Measurements from ENCODE around the gene NARF. TPM values are rescaled to one million over a fixed set of nuclear protein-coding genes. Genes with fewer than 3 reads are reported as not detected.
"Not testable (repeated sequence)": the region's sequence is repeated elsewhere in the genome, so short reads cannot be mapped to it uniquely, and the experiment has no call there.

The NARF gene
- 31.1 and 52.4 TPM in 2 replicates for total RNA-seq

GRCh38 chr17:82458179-82458884, at the start of gene NARF:
Gene NARF (plus strand): TSS chr17:82458741. CDS start chr17:82458804, 63 bp downstream.
- DNase-seq (ENCODE audit: low read depth): peak; percentile 93

- no peak for DNase-seq (ENCODE audit: low read depth)
Measured at GRCh38 chr17:82408938-82409318, 49.6 kb upstream of the NARF start.

GRCh38 chr17:82410014-82410716, 48.4 kb upstream of the NARF start:
- no peak for DNase-seq (ENCODE audit: low read depth)

GRCh38 chr17:82411396-82412053, 47.0 kb upstream of the NARF start:
- DNase-seq (ENCODE audit: low read depth): no peak

GRCh38 chr17:82412081-82412480, 46.5 kb upstream of the NARF start:
- not testable (repeated sequence) for DNase-seq (ENCODE audit: low read depth)

GRCh38 chr17:82412535-82413520, 45.7 kb upstream of the NARF start:
- no peak for DNase-seq (ENCODE audit: low read depth)

GRCh38 chr17:82414548-82415281, 43.8 kb upstream of the NARF start:
- peak; percentile 22 for DNase-seq (ENCODE audit: low read depth)

- no peak for DNase-seq (ENCODE audit: low read depth)
Measured at GRCh38 chr17:82415336-82415735, 43.2 kb upstream of the NARF start.

- DNase-seq (ENCODE audit: low read depth): no peak
Measured at GRCh38 chr17:82415786-82416185, 42.8 kb upstream of the NARF start.

GRCh38 chr17:82416264-82416663, 42.3 kb upstream of the NARF start:
- DNase-seq (ENCODE audit: low read depth): no peak

- no peak for DNase-seq (ENCODE audit: low read depth)
Measured at GRCh38 chr17:82416771-82417170, 41.8 kb upstream of the NARF start.

- peak; percentile 24 for DNase-seq (ENCODE audit: low read depth)
Measured at GRCh38 chr17:82418001-82418986, 40.2 kb upstream of the NARF start, which contains the start of the genes HEXD and OGFOD3. Gene HEXD (plus strand): TSS chr17:82418347. CDS start chr17:82419800, 1,453 bp downstream. Gene OGFOD3 (minus strand): TSS chr17:82418586. CDS start chr17:82418485, 101 bp downstream.

- peak; percentile 19 for DNase-seq (ENCODE audit: low read depth)
Measured at GRCh38 chr17:82419540-82419939, 39.0 kb upstream of the NARF start.

GRCh38 chr17:82424001-82424862, 34.3 kb upstream of the NARF start:
- DNase-seq (ENCODE audit: low read depth): peak; percentile 19

GRCh38 chr17:82424863-82425159, 33.7 kb upstream of the NARF start:
- DNase-seq (ENCODE audit: low read depth): no peak

GRCh38 chr17:82428546-82428945, 30.0 kb upstream of the NARF start:
- DNase-seq (ENCODE audit: low read depth): no peak

GRCh38 chr17:82429824-82430223, 28.7 kb upstream of the NARF start:
- DNase-seq (ENCODE audit: low read depth): no peak

GRCh38 chr17:82432017-82432416, 26.5 kb upstream of the NARF start:
- DNase-seq (ENCODE audit: low read depth): no peak
